Measurements from ENCODE around the gene ASB1.

DNA sequence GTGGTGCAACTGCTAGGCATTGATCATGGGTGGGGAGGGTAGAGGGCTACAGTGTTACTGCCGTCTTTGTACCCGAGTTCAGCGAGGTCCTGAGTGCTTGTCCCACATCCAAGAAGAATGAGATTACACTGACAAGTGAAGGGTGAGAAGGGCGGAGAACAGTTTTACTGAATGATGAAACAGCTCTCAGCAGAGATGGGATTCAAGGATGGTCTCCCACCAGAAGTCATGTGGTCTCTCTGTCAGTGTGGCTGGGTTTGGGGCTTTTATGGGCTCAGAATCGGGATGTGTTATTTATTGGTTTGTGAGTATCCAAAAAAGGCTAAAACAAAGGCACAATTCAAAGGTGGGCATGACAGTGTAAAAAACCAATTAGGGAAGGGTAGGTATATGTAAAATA lies 10.8 kb upstream of the ASB1 start:
- TF ChIP-seq FOXP2 (optimal IDR thresholded peaks at IDR 0.05; ENCODE audit: borderline replicate concordance, extremely low read depth, extremely low read length, insufficient read depth) (no peak), POLR2AphosphoS5 (IDR thresholded peaks at IDR 0.05; ENCODE audit: low read depth, low read length) (no peak), TAF1 (IDR thresholded peaks at IDR 0.05; ENCODE audit: borderline replicate concordance, insufficient read depth, low read length) (no peak)
- TF ChIP-seq, protein P1, sequence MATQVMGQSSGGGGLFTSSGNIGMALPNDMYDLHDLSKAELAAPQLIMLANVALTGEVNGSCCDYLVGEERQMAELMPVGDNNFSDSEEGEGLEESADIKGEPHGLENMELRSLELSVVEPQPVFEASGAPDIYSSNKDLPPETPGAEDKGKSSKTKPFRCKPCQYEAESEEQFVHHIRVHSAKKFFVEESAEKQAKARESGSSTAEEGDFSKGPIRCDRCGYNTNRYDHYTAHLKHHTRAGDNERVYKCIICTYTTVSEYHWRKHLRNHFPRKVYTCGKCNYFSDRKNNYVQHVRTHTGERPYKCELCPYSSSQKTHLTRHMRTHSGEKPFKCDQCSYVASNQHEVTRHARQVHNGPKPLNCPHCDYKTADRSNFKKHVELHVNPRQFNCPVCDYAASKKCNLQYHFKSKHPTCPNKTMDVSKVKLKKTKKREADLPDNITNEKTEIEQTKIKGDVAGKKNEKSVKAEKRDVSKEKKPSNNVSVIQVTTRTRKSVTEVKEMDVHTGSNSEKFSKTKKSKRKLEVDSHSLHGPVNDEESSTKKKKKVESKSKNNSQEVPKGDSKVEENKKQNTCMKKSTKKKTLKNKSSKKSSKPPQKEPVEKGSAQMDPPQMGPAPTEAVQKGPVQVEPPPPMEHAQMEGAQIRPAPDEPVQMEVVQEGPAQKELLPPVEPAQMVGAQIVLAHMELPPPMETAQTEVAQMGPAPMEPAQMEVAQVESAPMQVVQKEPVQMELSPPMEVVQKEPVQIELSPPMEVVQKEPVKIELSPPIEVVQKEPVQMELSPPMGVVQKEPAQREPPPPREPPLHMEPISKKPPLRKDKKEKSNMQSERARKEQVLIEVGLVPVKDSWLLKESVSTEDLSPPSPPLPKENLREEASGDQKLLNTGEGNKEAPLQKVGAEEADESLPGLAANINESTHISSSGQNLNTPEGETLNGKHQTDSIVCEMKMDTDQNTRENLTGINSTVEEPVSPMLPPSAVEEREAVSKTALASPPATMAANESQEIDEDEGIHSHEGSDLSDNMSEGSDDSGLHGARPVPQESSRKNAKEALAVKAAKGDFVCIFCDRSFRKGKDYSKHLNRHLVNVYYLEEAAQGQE (IDR thresholded peaks at IDR 0.05; ENCODE audit: insufficient read depth in 1 of 2, low read depth in 2 of 2, low read length in 2 of 2) = no peak
